ENCODE results near the gene EHD1. TPM values are rescaled to one million over a fixed set of nuclear protein-coding genes. Genes with fewer than 3 reads are reported as not detected.

The EHD1 gene
- total RNA-seq, 5 donors from 2014 or later (not counting 1 experiment from before 2014, with no cell fraction given), result 126 to 286 (median 269) TPM

- no peaks in the 10 kb centered on the region for H3K9me3 ChIP-seq
- Mint-ChIP-seq H3K27ac (no peak overlapping the region), H3K4me3 (no peak overlapping the region), H3K36me3 (peaks cover 26% of the 10 kb centered on the region), H3K27me3 (no peaks in the 10 kb centered on the region), H3K4me1 (peaks cover 7 to 11% (median 11%) of the 10 kb centered on the region in 3 donors), H3K9me3 (no peaks in the 10 kb centered on the region)
- H3K4me3 ChIP-seq (ENCODE audit: control insufficient read depth in 1 of 2, extremely low read depth in 1 of 2, low read length in 1 of 2), result no peak overlapping the region
- ChIA-PET CTCF (no interaction called here), POLR2A (interaction anchor here in 1 of 2 donors (0.5 kb wide), 1 partner anchor 10 kb away, joined by 3 read pairs; no protein-coding TSS in a partner anchor)
- H3K27ac ChIP-seq (ENCODE audit: low read length), result no peak overlapping the region
- H3K36me3 ChIP-seq (ENCODE audit: control insufficient read depth in 2 of 2, extremely low read depth in 1 of 2, insufficient read depth in 1 of 2, low read length in 1 of 2), result peaks cover 36 to 70% of the 10 kb centered on the region in 2 donors
- no peak for DNase-seq
- ATAC-seq (replicated peaks in 1 of 4), result no peak
- peaks cover 0 to 3% of the 10 kb centered on the region in 2 experiments for H3K4me1 ChIP-seq (ENCODE audit: control insufficient read depth in 1 of 2, extremely low read depth in 1 of 2, insufficient read depth in 2 of 2, low read length in 2 of 2)
- H3K27me3 ChIP-seq (replicated peaks in 1 of 2; ENCODE audit: control insufficient read depth in 2 of 2, extremely low read depth in 1 of 2, insufficient read depth in 2 of 2, low read length in 1 of 2), result no peaks in the 10 kb centered on the region
- WGBS (ENCODE audit: insufficient coverage), result 91% methylated on average over 12 of the region's 25 CpGs
These were observed 27.3 kb upstream of the EHD1 start for GRCh38 chr11:64905516-64906313.

GRCh38 chr11:64903291-64903833 is 24.9 kb upstream of the EHD1 start:
- ATAC-seq (replicated peaks in 1 of 4) (no peak), DNase-seq (no peak)
- Histone ChIP-seq H3K4me1 (ENCODE audit: control insufficient read depth in 1 of 2, extremely low read depth in 1 of 2, insufficient read depth in 2 of 2, low read length in 2 of 2) (peaks cover 0 to 17% of the 10 kb centered on the region in 2 experiments), H3K9me3 (no peaks in the 10 kb centered on the region), H3K27ac (ENCODE audit: low read length) (no peak overlapping the region), H3K36me3 (ENCODE audit: control insufficient read depth in 2 of 2, extremely low read depth in 1 of 2, insufficient read depth in 1 of 2, low read length in 1 of 2) (peaks cover 20 to 57% of the 10 kb centered on the region in 2 donors), H3K4me3 (ENCODE audit: control insufficient read depth in 1 of 2, extremely low read depth in 1 of 2, low read length in 1 of 2) (no peak overlapping the region), H3K27me3 (replicated peaks in 1 of 2; ENCODE audit: control insufficient read depth in 2 of 2, extremely low read depth in 1 of 2, insufficient read depth in 2 of 2, low read length in 1 of 2) (no peaks in the 10 kb centered on the region)
- Mint-ChIP-seq H3K27me3 (no peaks in the 10 kb centered on the region), H3K4me1 (peaks cover 14 to 23% (median 19%) of the 10 kb centered on the region in 3 donors), H3K9me3 (no peaks in the 10 kb centered on the region), H3K36me3 (peaks cover 38% of the 10 kb centered on the region), H3K27ac (no peak overlapping the region), H3K4me3 (no peak overlapping the region)
- CTCF ChIA-PET, result no interaction called here
- 96% methylated on average over 22 of the region's 23 CpGs for WGBS (ENCODE audit: insufficient coverage)
- POLR2A ChIA-PET, result interaction anchor here in 1 of 2 donors (1.4 kb wide), 1 partner anchor 9 kb away, joined by 3 read pairs; no protein-coding TSS in a partner anchor

DNA sequence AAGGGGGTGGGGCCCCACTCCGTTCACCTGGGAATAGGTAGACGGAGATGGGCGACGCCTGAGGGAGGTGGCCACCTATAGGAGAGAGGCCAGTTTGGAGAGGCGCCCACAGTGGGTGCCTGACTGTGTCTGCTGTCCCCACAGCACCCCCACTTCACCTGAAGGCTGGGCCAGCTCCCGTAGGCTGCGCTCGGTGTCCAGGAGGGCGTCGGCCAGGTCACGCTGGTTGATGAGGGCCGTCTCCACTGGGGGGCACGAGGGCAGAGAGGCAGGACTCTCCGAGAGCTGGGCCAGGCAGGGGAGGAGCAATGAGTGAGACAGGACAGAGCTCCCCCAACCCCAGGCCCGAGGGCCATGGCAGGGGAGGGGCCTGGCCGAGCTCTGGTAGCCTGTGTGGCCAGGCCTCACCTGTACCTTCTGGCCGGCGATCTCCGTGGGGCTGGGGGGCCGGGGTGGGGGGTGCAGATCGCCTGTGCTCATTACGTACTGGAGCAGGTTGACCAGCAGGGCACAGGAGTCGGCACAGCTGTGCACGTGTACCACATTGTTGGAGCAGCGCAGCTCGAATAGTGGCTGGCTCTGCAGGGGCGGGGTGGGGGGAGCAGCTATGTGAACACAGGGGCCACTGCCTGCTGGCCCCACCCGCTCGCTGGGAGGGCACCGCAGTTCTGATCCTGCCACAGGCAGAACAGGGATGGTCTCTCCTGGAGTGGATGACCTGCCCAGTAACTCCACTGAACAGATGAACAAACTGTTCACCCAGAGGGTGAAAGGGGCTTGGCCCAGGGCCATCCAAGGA is 23.9 kb upstream of the EHD1 start:
- no peaks in the 10 kb centered on the region for H3K9me3 ChIP-seq
- no peaks in the 10 kb centered on the region for H3K27me3 ChIP-seq (replicated peaks in 1 of 2; ENCODE audit: control insufficient read depth in 2 of 2, extremely low read depth in 1 of 2, insufficient read depth in 2 of 2, low read length in 1 of 2)
- H3K36me3 Mint-ChIP-seq, result peaks cover 35% of the 10 kb centered on the region
- no peak overlapping the region for H3K4me3 ChIP-seq (ENCODE audit: control insufficient read depth in 1 of 2, extremely low read depth in 1 of 2, low read length in 1 of 2)
- no peak overlapping the region for H3K27ac ChIP-seq (ENCODE audit: low read length)
- peaks cover 17 to 59% of the 10 kb centered on the region in 2 donors for H3K36me3 ChIP-seq (ENCODE audit: control insufficient read depth in 2 of 2, extremely low read depth in 1 of 2, insufficient read depth in 1 of 2, low read length in 1 of 2)
- 95% methylated on average over 10 of the region's 30 CpGs for WGBS (ENCODE audit: insufficient coverage)
- H3K4me3 Mint-ChIP-seq, result peak overlapping the region in 1 of 3 donors; percentile 31
- H3K9me3 Mint-ChIP-seq, result no peaks in the 10 kb centered on the region
- CTCF ChIA-PET, result no interaction called here
- POLR2A ChIA-PET, result no interaction called here
- ATAC-seq (replicated peaks in 1 of 4) (no peak), DNase-seq (no peak)
- peaks cover 14 to 23% (median 19%) of the 10 kb centered on the region in 3 donors for H3K4me1 Mint-ChIP-seq
- H3K27me3 Mint-ChIP-seq, result no peaks in the 10 kb centered on the region
- H3K27ac Mint-ChIP-seq, result peak overlapping the region in 1 of 2 donors; percentile 48
- H3K4me1 ChIP-seq (ENCODE audit: control insufficient read depth in 1 of 2, extremely low read depth in 1 of 2, insufficient read depth in 2 of 2, low read length in 2 of 2), result peaks cover 0 to 17% of the 10 kb centered on the region in 2 experiments

- 92% methylated on average over 16 of the region's 17 CpGs for WGBS (ENCODE audit: insufficient coverage)
- H3K4me1 Mint-ChIP-seq, result peaks cover 14 to 23% (median 19%) of the 10 kb centered on the region in 3 donors
- DNase-seq (no peak), ATAC-seq (replicated peaks in 1 of 4) (peak in 1 of 4 experiments; percentile 7)
- Histone ChIP-seq H3K4me1 (ENCODE audit: control insufficient read depth in 1 of 2, extremely low read depth in 1 of 2, insufficient read depth in 2 of 2, low read length in 2 of 2) (peaks cover 0 to 17% of the 10 kb centered on the region in 2 experiments), H3K27ac (ENCODE audit: low read length) (peak overlapping the region; percentile 78), H3K27me3 (replicated peaks in 1 of 2; ENCODE audit: control insufficient read depth in 2 of 2, extremely low read depth in 1 of 2, insufficient read depth in 2 of 2, low read length in 1 of 2) (no peaks in the 10 kb centered on the region), H3K9me3 (no peaks in the 10 kb centered on the region), H3K36me3 (ENCODE audit: control insufficient read depth in 2 of 2, extremely low read depth in 1 of 2, insufficient read depth in 1 of 2, low read length in 1 of 2) (peaks cover 11 to 55% of the 10 kb centered on the region in 2 donors), H3K4me3 (ENCODE audit: control insufficient read depth in 1 of 2, extremely low read depth in 1 of 2, low read length in 1 of 2) (no peak overlapping the region)
- ChIA-PET POLR2A (interaction anchor here in 1 of 2 donors (0.6 kb wide), 1 partner anchor 15 kb away, joined by 3 read pairs; no protein-coding TSS in a partner anchor), CTCF (interaction anchor here in 1 of 2 donors (1.0 kb wide), 1 partner anchor 13 kb away, joined by 3 read pairs; no protein-coding TSS in a partner anchor)
- peak overlapping the region in 1 of 2 donors; percentile 68 for H3K27ac Mint-ChIP-seq
- no peaks in the 10 kb centered on the region for H3K27me3 Mint-ChIP-seq
- no peak overlapping the region for H3K4me3 Mint-ChIP-seq
- H3K36me3 Mint-ChIP-seq, result peaks cover 36% of the 10 kb centered on the region
- no peaks in the 10 kb centered on the region for H3K9me3 Mint-ChIP-seq
These were observed 22.4 kb upstream of the EHD1 start for GRCh38 chr11:64900774-64901173.

DNA sequence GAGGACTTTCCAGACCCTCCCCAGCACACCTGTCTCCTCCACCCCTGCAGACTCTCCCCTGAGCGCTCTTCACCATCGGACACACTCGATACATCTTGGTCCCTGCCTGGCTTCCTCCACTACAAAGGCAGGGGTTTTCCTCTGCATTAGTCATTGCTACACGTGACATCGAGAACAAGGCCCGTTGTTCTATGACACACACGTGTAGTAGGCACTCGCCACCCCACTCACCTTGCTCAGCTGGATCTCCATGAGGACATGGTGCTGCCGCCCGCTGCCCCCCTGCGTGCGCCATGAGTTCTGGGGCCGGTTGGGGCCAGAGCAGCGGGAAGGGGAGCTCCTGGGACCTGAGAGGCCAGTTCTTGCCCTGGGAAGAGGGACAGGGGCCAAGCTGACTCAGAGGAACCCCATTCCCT is 21.9 kb upstream of the EHD1 start:
- POLR2A ChIA-PET, result interaction anchor here in 1 of 2 donors (0.6 kb wide), 1 partner anchor 15 kb away, joined by 3 read pairs; no protein-coding TSS in a partner anchor
- H3K36me3 ChIP-seq (ENCODE audit: control insufficient read depth in 2 of 2, extremely low read depth in 1 of 2, insufficient read depth in 1 of 2, low read length in 1 of 2), result peaks cover 9 to 50% of the 10 kb centered on the region in 2 donors
- CTCF ChIA-PET, result interaction anchor here (0.6 to 1.0 kb wide), 5 partner anchors 12 to 508 kb away, joined by 3 to 4 read pairs (median 3); no protein-coding TSS in a partner anchor
- DNase-seq (peak in 33 of 35 experiments; percentile 20 to 84 (median 55)), ATAC-seq (replicated peaks in 1 of 4) (peak; percentile 89 to 98 (median 96))
- H3K4me3 Mint-ChIP-seq, result peak overlapping the region in 2 of 3 donors; percentile 11 to 28
- peaks cover 14 to 23% (median 19%) of the 10 kb centered on the region in 3 donors for H3K4me1 Mint-ChIP-seq
- no peaks in the 10 kb centered on the region for H3K9me3 Mint-ChIP-seq
- H3K4me3 ChIP-seq (ENCODE audit: control insufficient read depth in 1 of 2, extremely low read depth in 1 of 2, low read length in 1 of 2), result no peak overlapping the region
- H3K9me3 ChIP-seq, result no peaks in the 10 kb centered on the region
- no peaks in the 10 kb centered on the region for H3K27me3 ChIP-seq (replicated peaks in 1 of 2; ENCODE audit: control insufficient read depth in 2 of 2, extremely low read depth in 1 of 2, insufficient read depth in 2 of 2, low read length in 1 of 2)
- peaks cover 34% of the 10 kb centered on the region for H3K36me3 Mint-ChIP-seq
- peak overlapping the region; percentile 78 for H3K27ac ChIP-seq (ENCODE audit: low read length)
- H3K27ac Mint-ChIP-seq, result peak overlapping the region; percentile 77 to 80
- H3K4me1 ChIP-seq (ENCODE audit: control insufficient read depth in 1 of 2, extremely low read depth in 1 of 2, insufficient read depth in 2 of 2, low read length in 2 of 2), result peaks cover 0 to 17% of the 10 kb centered on the region in 2 experiments
- 44% methylated on average over 14 of the region's 14 CpGs for WGBS (ENCODE audit: insufficient coverage)
- no peaks in the 10 kb centered on the region for H3K27me3 Mint-ChIP-seq

Data from T-cell (primary cell).